H1 (cell line): ENCODE measurements around the gene CAMKK2. TPM values are rescaled to one million over a fixed set of nuclear protein-coding genes. Genes with fewer than 3 reads are reported as not detected.

Experiments
- CTCF ChIA-PET: fragments of 300-600 bp; sonication (Branson Sonifier 250); formaldehyde crosslinking; loops from one replicate; lab custom pipeline; 2021; ENCODE audit not compliant: partially characterized antibody; lab: Charles Lee
- POLR2A ChIA-PET: fragments of 300-600 bp; sonication (Branson Sonifier 250); formaldehyde crosslinking; loops from one replicate; lab custom pipeline; 2021; ENCODE audit warnings: inconsistent platforms; ENCODE audit not compliant: partially characterized antibody; lab: Charles Lee
- DNase-seq, 2 experiments: peaks; one replicate each; pipeline versions ENCODE4 v3.0.0 to v3.0.0-alpha.2; 2010 to 2022; ENCODE audit warnings: low spot score in 2 of 2, low read depth in 1 of 2, mixed read lengths in 1 of 2
- FAIRE-seq: peaks from 2 replicates; lab custom pipeline; 2011; peaks lifted over from hg19 to GRCh38; lab: Jason Lieb, UNC
- H2AFZ ChIP-seq: 2 replicates; pipeline ENCODE4 v1.8.1; 2012; ENCODE audit warnings: low read length, inconsistent platforms
- H2AK5ac ChIP-seq: 2 replicates; pipeline ENCODE4 v1.6.1; 2013; ENCODE audit warnings: low read depth, low read length
- H2BK120ac ChIP-seq: replicated peaks from 2 replicates; pipeline ENCODE3; 2013; ENCODE audit warnings: low read depth, low read length, inconsistent platforms
- H2BK12ac ChIP-seq: 2 replicates; pipeline ENCODE4 v1.6.1; 2013; ENCODE audit warnings: low read depth, low read length
- H2BK15ac ChIP-seq: 2 replicates; pipeline ENCODE4 v1.6.1; 2013; ENCODE audit warnings: low read length
- H2BK20ac ChIP-seq: 2 replicates; pipeline ENCODE4 v1.6.1; 2013; ENCODE audit warnings: low read length
- H2BK5ac ChIP-seq: 2 replicates; pipeline ENCODE4 v1.6.1; 2013; ENCODE audit warnings: low read depth, low read length
- H3K14ac ChIP-seq: 2 replicates; pipeline ENCODE4 v1.6.1; 2013; ENCODE audit warnings: inconsistent platforms; ENCODE audit not compliant: insufficient read length
- H3K18ac ChIP-seq: 2 replicates; pipeline ENCODE4 v1.6.1; 2013; ENCODE audit warnings: low read length; ENCODE audit errors: extremely low read depth
- H3K23ac ChIP-seq: 2 replicates; pipeline ENCODE4 v1.6.1; 2013; ENCODE audit warnings: inconsistent platforms; ENCODE audit not compliant: insufficient read length
- H3K23me2 ChIP-seq: 2 replicates; pipeline ENCODE4 v1.6.1; 2013; ENCODE audit warnings: low read depth, low read length
- H3K27ac ChIP-seq: 2 replicates; pipeline ENCODE4 v1.6.1; 2011; ENCODE audit warnings: low read depth, low read length, inconsistent platforms
- H3K27me3 ChIP-seq, 4 experiments: replicated peaks in 1 of 4; 1 replicate in 1 of 4; 2 replicates in 3 of 4; pipeline versions ENCODE4 v1.6.1 to v1.8.1; 2011 to 2013; ENCODE audit warnings: low read length in 3 of 4, mild to moderate bottlenecking in 3 of 4, inconsistent platforms in 2 of 4, mixed read lengths in 2 of 4, moderate library complexity in 1 of 4; ENCODE audit not compliant: control insufficient read depth in 3 of 4, insufficient read depth in 3 of 4; ENCODE audit errors: extremely low read depth in 1 of 4
- H3K36me3 ChIP-seq, 4 experiments: 2 replicates each; pipeline versions ENCODE4 v1.6.1 to v1.8.1; 2011 to 2013; ENCODE audit warnings: mild to moderate bottlenecking in 4 of 4, low read length in 3 of 4, moderate library complexity in 2 of 4, control low read depth in 1 of 4, inconsistent platforms in 1 of 4; ENCODE audit not compliant: insufficient read depth in 4 of 4, control insufficient read depth in 2 of 4
- H3K4ac ChIP-seq: replicated peaks from 2 replicates; pipeline ENCODE3; 2013; ENCODE audit warnings: low read length, low read depth, mixed read lengths, inconsistent platforms; ENCODE audit not compliant: insufficient read length
- H3K4me1 ChIP-seq, 4 experiments: replicated peaks in 1 of 4; 1 replicate in 1 of 4; 2 replicates in 3 of 4; pipeline versions ENCODE4 v1.6.1 to v1.8.1; 2011 to 2013; ENCODE audit warnings: low read length in 3 of 4, inconsistent platforms in 2 of 4, mixed read lengths in 1 of 4; ENCODE audit not compliant: insufficient read depth in 4 of 4, control insufficient read depth in 3 of 4
- H3K4me2 ChIP-seq, 2 experiments: 2 replicates each; pipeline versions ENCODE4 v1.6.1 to v1.8.1; 2011 to 2013; ENCODE audit warnings: low read depth in 2 of 2, low read length in 2 of 2, control low read depth in 1 of 2, inconsistent platforms in 1 of 2, mild to moderate bottlenecking in 1 of 2; ENCODE audit not compliant: insufficient read depth in 1 of 2
- H3K4me3 ChIP-seq, 4 experiments: fragments of 200-600, 300-600 bp in 1 of 4; sonication (generic), shearing (Covaris generic), sonication (Bioruptor Twin) in 1 of 4; 2 replicates each; pipeline versions ENCODE4 v1.5.1 to v1.8.1; 2011 to 2016; ENCODE audit warnings: low read length in 4 of 4, low read depth in 3 of 4, control low read depth in 2 of 4, inconsistent platforms in 2 of 4, mild to moderate bottlenecking in 2 of 4, mixed read lengths in 1 of 4, moderate library complexity in 1 of 4; ENCODE audit not compliant: insufficient read depth in 2 of 4; ENCODE audit errors: extremely low read depth in 1 of 4
- H3K56ac ChIP-seq: replicated peaks from 2 replicates; pipeline ENCODE3; 2013; ENCODE audit warnings: low read depth, mild to moderate bottlenecking, mixed read lengths, low read length, inconsistent platforms; ENCODE audit not compliant: insufficient read length
- H3K79me1 ChIP-seq: 2 replicates; pipeline ENCODE4 v1.6.1; 2013; ENCODE audit warnings: low read depth, low read length, control low read depth
- H3K79me2 ChIP-seq, 2 experiments: 2 replicates each; pipeline versions ENCODE4 v1.6.1 to v1.8.1; 2012 to 2013; ENCODE audit warnings: low read length in 2 of 2, mild to moderate bottlenecking in 2 of 2, inconsistent platforms in 1 of 2; ENCODE audit not compliant: insufficient read depth in 2 of 2, control insufficient read depth in 1 of 2
- H3K9ac ChIP-seq, 4 experiments: replicated peaks in 1 of 4; 1 replicate in 1 of 4; 2 replicates in 3 of 4; pipeline versions ENCODE4 v1.6.1 to v1.8.1; 2011 to 2013; ENCODE audit warnings: low read depth in 3 of 4, low read length in 3 of 4, control low read depth in 2 of 4, mild to moderate bottlenecking in 2 of 4, moderate library complexity in 2 of 4, inconsistent platforms in 1 of 4; ENCODE audit errors: extremely low read depth in 1 of 4
- H3K9me3 ChIP-seq, 2 experiments: 2 replicates each; pipeline versions ENCODE4 v1.6.1 to v1.8.1; 2012 to 2013; ENCODE audit warnings: mild to moderate bottlenecking in 2 of 2, moderate library complexity in 2 of 2, control low read depth in 1 of 2, inconsistent platforms in 1 of 2, low read depth in 1 of 2, low read length in 1 of 2, mixed read lengths in 1 of 2; ENCODE audit not compliant: insufficient read depth in 2 of 2
- H4K20me1 ChIP-seq, 2 experiments: replicated peaks in 1 of 2; 2 replicates each; pipeline versions ENCODE3 to v1.8.1; 2011 to 2013; ENCODE audit warnings: inconsistent platforms in 2 of 2, low read length in 2 of 2, mild to moderate bottlenecking in 1 of 2; ENCODE audit not compliant: insufficient read depth in 2 of 2, control insufficient read depth in 1 of 2
- H4K5ac ChIP-seq: 2 replicates; pipeline ENCODE4 v1.6.1; 2013; ENCODE audit warnings: low read length, low read depth, mixed read lengths, inconsistent platforms; ENCODE audit not compliant: insufficient read length
- H4K8ac ChIP-seq: 2 replicates; pipeline ENCODE4 v1.8.0; 2013; ENCODE audit warnings: mild to moderate bottlenecking, moderate library complexity, low read length, inconsistent platforms; ENCODE audit not compliant: insufficient read depth; ENCODE audit errors: extremely low read depth
- H4K91ac ChIP-seq: replicated peaks from 2 replicates; pipeline ENCODE3; 2013; ENCODE audit warnings: low read length, mixed read lengths, inconsistent platforms; ENCODE audit not compliant: insufficient read length
- CBX5 ChIP-seq: fragments of 300-800, 300-1000 bp; sonication (generic); IDR thresholded peaks from 2 replicates; pipeline ENCODE4 v1.7.1; 2016; ENCODE audit warnings: antibody characterized with exemption, low read length, low read depth
- CBX8 ChIP-seq: fragments of 300-800, 300-1000 bp; sonication (generic); IDR thresholded peaks from 2 replicates; pipeline ENCODE4 v1.7.1; 2016; ENCODE audit warnings: low read depth, low read length, borderline replicate concordance
- CEBPB ChIP-seq: IDR thresholded peaks from 2 replicates; pipeline ENCODE4 v1.6.1; 2012; ENCODE audit warnings: low read depth, low read length
- GABPA ChIP-seq: IDR thresholded peaks from 2 replicates; pipeline ENCODE4 v1.6.1; 2011; ENCODE audit warnings: mild to moderate bottlenecking, low read length, moderate library complexity, borderline replicate concordance; ENCODE audit not compliant: insufficient read depth
- KDM1A ChIP-seq: fragments of 200-600, 300-600 bp; sonication (generic); IDR thresholded peaks from 2 replicates; pipeline ENCODE4 v1.7.1; 2016; ENCODE audit warnings: mild to moderate bottlenecking, low read length, borderline replicate concordance
- KDM4A ChIP-seq: IDR thresholded peaks from one replicate; pipeline ENCODE4 v1.7.1; 2012; ENCODE audit warnings: low read depth, mild to moderate bottlenecking, moderate library complexity, low read length, inconsistent platforms; ENCODE audit not compliant: severe bottlenecking
- PHF8 ChIP-seq: fragments of 200-600 bp; sonication (generic); conservative IDR thresholded peaks from 2 replicates; pipeline ENCODE4 v1.7.1; 2012; ENCODE audit warnings: low read depth, mild to moderate bottlenecking, inconsistent platforms, low read length, moderate library complexity
- SIRT6 ChIP-seq: IDR thresholded peaks from one replicate; pipeline ENCODE4 v1.7.1; 2012; ENCODE audit warnings: low read length, inconsistent platforms
- SRF ChIP-seq: IDR thresholded peaks from 2 replicates; pipeline ENCODE4 v1.6.1; 2011; ENCODE audit warnings: mild to moderate bottlenecking, low read depth, low read length, moderate library complexity
- WGBS, 2 experiments: shearing (Covaris generic) in 1 of 2; methylation state at CpG; one replicate each; pipeline versions ENCODE4 v1.1.6 to v1.1.7; 2013 to 2015; ENCODE audit warnings: low lambda C conversion rate in 2 of 2, mixed read lengths in 2 of 2, inconsistent platforms in 1 of 2, low coverage in 1 of 2, missing lambda C conversion rate in 1 of 2; ENCODE audit not compliant: insufficient replicate concordance in 2 of 2, insufficient coverage in 1 of 2, insufficient read length in 1 of 2; ENCODE audit errors: extremely low coverage in 1 of 2, missing lambda C conversion rate in 1 of 2; 5-methylcytosine and 5-hydroxymethylcytosine counted together
- polyA plus RNA-seq, 7 experiments: library from polyadenylated mRNA; depleted of rRNA in 3 of 7; stranded (reverse) in 5 of 7; unstranded in 2 of 7; fragments of >200 nt in 5 of 7; fragments of 200-250 nt in 2 of 7; gene quantifications; 1 replicate in 5 of 7; 2 replicates in 1 of 7; 4 replicates in 1 of 7; pipeline versions ENCODE4 v1.2.1 to v1.2.3, GENCODE V29; 2011 to 2013; ENCODE audit warnings: missing spikeins in 2 of 7, mixed read lengths in 2 of 7
- total RNA-seq: library from RNA; stranded (reverse); fragmentation: NEBNext Ultra II Directional; extraction: Animal tissue kit (Norgen Biotek cat#: 25700); gene quantifications from 2 replicates; pipeline ENCODE4 v1.2.1, GENCODE V29; 2021
- TF ChIP-seq, protein P1 (sequence below): IDR thresholded peaks from 2 replicates; pipeline ENCODE4 v1.6.1; 2012; ENCODE audit warnings: inconsistent platforms
- TF ChIP-seq, protein P2 (sequence below), 3 experiments: IDR thresholded peaks; 1 replicate in 2 of 3; 2 replicates in 1 of 3; pipeline versions ENCODE4 v1.5.1 to v1.6.1; 2011; ENCODE audit warnings: low read length in 3 of 3, mild to moderate bottlenecking in 3 of 3, inconsistent platforms in 2 of 3, low read depth in 1 of 3, moderate library complexity in 1 of 3; ENCODE audit not compliant: insufficient read depth in 1 of 3; ENCODE audit errors: control extremely low read depth in 1 of 3

Gene CAMKK2
- total and polyA plus RNA-seq, 2 of the 8 experiments (the other 6 are each of a cell fraction or from before 2014, with no cell fraction given) = 29.6 to 30.6 TPM

DNA sequence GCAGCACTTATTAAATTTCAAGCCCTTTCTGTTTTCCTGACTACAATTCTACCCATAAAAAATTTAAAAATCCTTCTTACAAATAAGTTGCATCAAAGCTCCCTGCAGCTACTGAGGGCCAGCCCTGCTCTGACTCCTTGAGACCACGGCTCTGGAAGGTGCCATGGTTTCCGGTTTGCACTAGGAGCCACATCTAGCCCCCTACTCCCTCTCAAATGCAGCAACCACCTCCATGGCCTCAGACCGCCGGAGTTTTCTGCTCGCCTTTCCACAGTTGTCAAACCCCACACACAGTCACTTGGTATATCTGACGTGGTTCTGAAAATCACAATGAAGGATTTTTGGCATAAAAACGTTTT lies 56.5 kb downstream of the CAMKK2 start:
- Histone ChIP-seq H3K56ac (no peak overlapping the region), H2AK5ac (no peak overlapping the region), H3K9ac (no peak overlapping the region), H3K4me3 (no peak overlapping the region), H3K4ac (no peak overlapping the region), H3K18ac (no peak overlapping the region), H4K5ac (no peak overlapping the region), H3K9me3 (no peaks in the 10 kb centered on the region), H2AFZ (no peak overlapping the region), H3K23me2 (no peaks in the 10 kb centered on the region; the same call in 1 of the 2 replicates), H2BK20ac (no peak overlapping the region), H3K23ac (no peak overlapping the region), H4K20me1 (peaks cover 0 to 2% of the 10 kb centered on the region in 2 experiments), H3K79me2 (no peaks in the 10 kb centered on the region), H2BK120ac (no peak overlapping the region), H2BK15ac (no peak overlapping the region), H3K27ac (no peak overlapping the region), H3K14ac (no peak overlapping the region), H3K27me3 (no peaks in the 10 kb centered on the region), H3K36me3 (peaks cover 0 to 14% (median 3%) of the 10 kb centered on the region in 4 experiments; a peak in 3 of 8 replicates), H3K79me1 (no peaks in the 10 kb centered on the region), H3K4me1 (peaks cover 0 to 16% (median 7%) of the 10 kb centered on the region in 4 experiments; a peak in 6 of 7 replicates), H2BK12ac (no peak overlapping the region), H4K91ac (no peak overlapping the region), H3K4me2 (no peak overlapping the region), H2BK5ac (no peak overlapping the region), H4K8ac (no peak overlapping the region; the same call in 1 of the 2 replicates)
- WGBS, 2 experiments = 86% methylated on average over 7 of the region's 7 CpGs; no CpG with 5 or more reads in 1 of the 2 experiments
- DNase-seq (no peak), FAIRE-seq (no peak)
- ChIA-PET CTCF (interaction anchor here (0.6 to 2.1 kb wide), 8 partner anchors 10 to 744 kb away, joined by 3 to 24 read pairs (median 4); no protein-coding TSS in a partner anchor), POLR2A (interaction anchor here (0.6 to 1.5 kb wide), 3 partner anchors 9 to 21 kb away, joined by 3 to 5 read pairs (median 3); no protein-coding TSS in a partner anchor)
- no peak for TF ChIP-seq KDM1A
- TF ChIP-seq CBX8 = no peak
- TF ChIP-seq, protein P1, sequence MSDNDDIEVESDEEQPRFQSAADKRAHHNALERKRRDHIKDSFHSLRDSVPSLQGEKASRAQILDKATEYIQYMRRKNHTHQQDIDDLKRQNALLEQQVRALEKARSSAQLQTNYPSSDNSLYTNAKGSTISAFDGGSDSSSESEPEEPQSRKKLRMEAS = no peak
- TF ChIP-seq CBX5 = no peak
- TF ChIP-seq KDM4A = no peak
- no peak for TF ChIP-seq PHF8
- TF ChIP-seq GABPA = no peak
- no peak for TF ChIP-seq CEBPB
- no peak for TF ChIP-seq SRF
- TF ChIP-seq, protein P2, sequence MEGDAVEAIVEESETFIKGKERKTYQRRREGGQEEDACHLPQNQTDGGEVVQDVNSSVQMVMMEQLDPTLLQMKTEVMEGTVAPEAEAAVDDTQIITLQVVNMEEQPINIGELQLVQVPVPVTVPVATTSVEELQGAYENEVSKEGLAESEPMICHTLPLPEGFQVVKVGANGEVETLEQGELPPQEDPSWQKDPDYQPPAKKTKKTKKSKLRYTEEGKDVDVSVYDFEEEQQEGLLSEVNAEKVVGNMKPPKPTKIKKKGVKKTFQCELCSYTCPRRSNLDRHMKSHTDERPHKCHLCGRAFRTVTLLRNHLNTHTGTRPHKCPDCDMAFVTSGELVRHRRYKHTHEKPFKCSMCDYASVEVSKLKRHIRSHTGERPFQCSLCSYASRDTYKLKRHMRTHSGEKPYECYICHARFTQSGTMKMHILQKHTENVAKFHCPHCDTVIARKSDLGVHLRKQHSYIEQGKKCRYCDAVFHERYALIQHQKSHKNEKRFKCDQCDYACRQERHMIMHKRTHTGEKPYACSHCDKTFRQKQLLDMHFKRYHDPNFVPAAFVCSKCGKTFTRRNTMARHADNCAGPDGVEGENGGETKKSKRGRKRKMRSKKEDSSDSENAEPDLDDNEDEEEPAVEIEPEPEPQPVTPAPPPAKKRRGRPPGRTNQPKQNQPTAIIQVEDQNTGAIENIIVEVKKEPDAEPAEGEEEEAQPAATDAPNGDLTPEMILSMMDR (IDR thresholded peaks at IDR 0.05; ENCODE audit: control extremely low read depth in 1 of 3, insufficient read depth in 1 of 3, low read depth in 1 of 3, low read length in 3 of 3) = no peak
- no peak for TF ChIP-seq SIRT6
